K562 (cell line): ENCODE results near the gene FKBP1C. TPM values are rescaled to one million over a fixed set of nuclear protein-coding genes. Genes with fewer than 3 reads are reported as not detected.
A peak's percentile ranks its signal among the peaks of the same experiment; 100 is the strongest.

Experiments used
- ATAC-seq: fragments of 200-7000 bp; cut with Tn5 transposase; 3 replicates; pipeline ENCODE4 v1.9.1; 2020; ENCODE audit warnings: moderate library complexity
- BruUV-seq: library from RNA; stranded (reverse); fragments of 400-500 nt; replicated peaks from 2 replicates; lab custom pipeline; 2021; lab: Mats Ljungman, UMichigan
- CTCF ChIA-PET: fragments of 300-600 bp; formaldehyde crosslinking; extraction: SDS; loops from one replicate; lab custom pipeline; 2021; ENCODE audit warnings: low intra/inter-chr PET ratio; lab: Yijun Ruan, JAX
- POLR2A ChIA-PET: fragments of 300-600, 350-650 bp; sonication (Branson Sonifier 250); formaldehyde crosslinking; extraction: SDS; loops from one replicate; lab custom pipeline; 2021; ENCODE audit warnings: antibody characterized with exemption, inconsistent platforms; lab: Yijun Ruan, JAX
- DNase-seq, 4 experiments: peaks; one replicate each; pipeline versions ENCODE4 v3.0.0 to v3.0.0-alpha.2; 2011 to 2018; ENCODE audit warnings: low spot score in 3 of 4, mixed read lengths in 3 of 4; ENCODE audit errors: extremely low read depth in 1 of 4
- FAIRE-seq: peaks from 2 replicates; lab custom pipeline; 2011; peaks lifted over from hg19 to GRCh38; lab: Jason Lieb, UNC
- H2AFZ ChIP-seq: 2 replicates; pipeline ENCODE4 v1.6.0; 2011; ENCODE audit warnings: low read depth, low read length, control low read depth, inconsistent platforms
- H3K27ac ChIP-seq: fragments of 200-600 bp; 3 replicates; pipeline ENCODE4 v1.8.0; 2011; ENCODE audit warnings: low read depth, mild to moderate bottlenecking, control low read depth, inconsistent platforms, low read length, moderate library complexity, mixed read lengths; ENCODE audit errors: extremely low read depth
- H3K27me3 ChIP-seq, 2 experiments: fragments of 300-600 bp in 1 of 2; 2 replicates in 1 of 2; 3 replicates in 1 of 2; pipeline versions ENCODE4 v1.6.0 to v1.8.0; 2011; ENCODE audit warnings: inconsistent platforms in 2 of 2, low read length in 2 of 2, mild to moderate bottlenecking in 1 of 2, mixed read lengths in 1 of 2, moderate library complexity in 1 of 2; ENCODE audit not compliant: control insufficient read depth in 2 of 2, insufficient read depth in 2 of 2
- H3K36me3 ChIP-seq: fragments of 300-600 bp; 3 replicates; pipeline ENCODE4 v1.8.0; 2011; ENCODE audit warnings: mild to moderate bottlenecking, low read length, inconsistent platforms; ENCODE audit not compliant: control insufficient read depth, insufficient read depth
- H3K4me1 ChIP-seq, 2 experiments: fragments of 200-600 bp in 1 of 2; replicated peaks in 1 of 2; 2 replicates in 1 of 2; 3 replicates in 1 of 2; pipeline versions ENCODE4 v1.5.1 to v1.8.0; 2011; ENCODE audit warnings: inconsistent platforms in 2 of 2, low read length in 2 of 2, mild to moderate bottlenecking in 1 of 2, mixed read lengths in 1 of 2, moderate library complexity in 1 of 2; ENCODE audit not compliant: control insufficient read depth in 2 of 2, insufficient read depth in 2 of 2
- H3K4me2 ChIP-seq: 2 replicates; pipeline ENCODE4 v1.6.1; 2011; ENCODE audit warnings: low read length, control low read depth, inconsistent platforms, mixed read lengths; ENCODE audit not compliant: insufficient read depth
- H3K4me3 ChIP-seq: fragments of 200-600 bp; sonication (generic), shearing (Covaris generic); 2 replicates; pipeline ENCODE4 v1.5.1; 2016; ENCODE audit warnings: control low read depth, inconsistent platforms
- H3K79me2 ChIP-seq: fragments of 200-600 bp; 3 replicates; pipeline ENCODE4 v1.8.0; 2011; ENCODE audit warnings: low read length, inconsistent platforms; ENCODE audit not compliant: control insufficient read depth, insufficient read depth
- H3K9ac ChIP-seq, 2 experiments: 2 replicates each; pipeline versions ENCODE4 v1.6.0 to v1.6.1; 2011; ENCODE audit warnings: low read depth in 2 of 2, low read length in 2 of 2, control low read depth in 1 of 2, inconsistent platforms in 1 of 2, mild to moderate bottlenecking in 1 of 2, mixed read lengths in 1 of 2; ENCODE audit not compliant: insufficient read depth in 1 of 2
- H3K9me1 ChIP-seq: one replicate; pipeline ENCODE4 v1.6.0; 2011; ENCODE audit warnings: inconsistent platforms, mild to moderate bottlenecking, low read length, moderate library complexity; ENCODE audit not compliant: control insufficient read depth, insufficient read depth
- H3K9me3 ChIP-seq: replicated peaks from 2 replicates; pipeline ENCODE4 v1.5.1; 2011; ENCODE audit warnings: low read depth, low read length, inconsistent platforms; ENCODE audit not compliant: control insufficient read depth, insufficient read depth
- H4K20me1 ChIP-seq: replicated peaks from 2 replicates; pipeline ENCODE4 v1.6.1; 2011; ENCODE audit warnings: low read length, inconsistent platforms, mixed read lengths; ENCODE audit not compliant: control insufficient read depth, insufficient read depth
- ATF3 ChIP-seq, 2 experiments: fragments of 450-650 bp in 1 of 2; sonication (generic) in 1 of 2; formaldehyde crosslinking in 1 of 2; IDR thresholded peaks in 1 of 2; conservative IDR thresholded peaks in 1 of 2; 2 replicates each; pipeline versions ENCODE4 v1.6.1 to v1.8.1; 2016 to 2023; ENCODE audit warnings: mild to moderate bottlenecking in 2 of 2, moderate library complexity in 2 of 2, inconsistent platforms in 1 of 2, missing genetic modification reagents in 1 of 2
- ATF4 ChIP-seq: fragments of 450-650 bp; formaldehyde crosslinking; IDR thresholded peaks from 2 replicates; pipeline ENCODE4 v1.4.0; 2022; ENCODE audit warnings: mild to moderate bottlenecking, moderate library complexity
- BDP1 ChIP-seq: IDR thresholded peaks from 3 replicates; pipeline ENCODE4 v1.6.1; 2011; ENCODE audit not compliant: insufficient read length, insufficient read depth
- CBX3 ChIP-seq, 2 experiments: IDR thresholded peaks; 1 replicate in 1 of 2; 2 replicates in 1 of 2; pipeline ENCODE4 v1.6.1; 2012; ENCODE audit warnings: inconsistent platforms in 2 of 2, low read length in 2 of 2, borderline replicate concordance in 1 of 2, control low read depth in 1 of 2
- CEBPG ChIP-seq, 3 experiments: fragments of 200-800 bp in 1 of 3; sonication (Bioruptor generic) in 1 of 3; sonication (generic) in 1 of 3; formaldehyde crosslinking in 1 of 3; IDR thresholded peaks in 2 of 3; conservative IDR thresholded peaks in 1 of 3; 2 replicates each; pipeline versions ENCODE4 v1.6.1 to v1.8.0; 2016 to 2022; ENCODE audit warnings: missing compliant biosample characterization in 2 of 3, missing genetic modification characterization in 2 of 3, mild to moderate bottlenecking in 1 of 3, missing genetic modification reagents in 1 of 3
- CREBBP ChIP-seq: IDR thresholded peaks from one replicate; pipeline ENCODE4 v1.6.1; 2012; ENCODE audit warnings: low read depth, mild to moderate bottlenecking, control low read depth, inconsistent platforms, low read length
- FOXP4 ChIP-seq: sonication (generic); formaldehyde crosslinking; IDR thresholded peaks from 2 replicates; pipeline ENCODE4 v1.8.0; 2022; ENCODE audit warnings: mild to moderate bottlenecking, missing genetic modification reagents, borderline replicate concordance
- HMGXB4 ChIP-seq: sonication (generic); formaldehyde crosslinking; IDR thresholded peaks from 2 replicates; pipeline ENCODE4 v1.8.1; 2023; ENCODE audit warnings: mild to moderate bottlenecking, missing genetic modification reagents
- L3MBTL2 ChIP-seq: fragments of 450-650 bp; IDR thresholded peaks from 2 replicates; pipeline ENCODE4 v1.6.1; 2016; ENCODE audit warnings: mild to moderate bottlenecking, moderate library complexity
- SMARCC2 ChIP-seq: fragments of 450-650 bp; IDR thresholded peaks from 2 replicates; pipeline ENCODE4 v1.6.1; 2017; ENCODE audit warnings: antibody characterized with exemption, moderate library complexity, mild to moderate bottlenecking, low read depth
- ZBTB43 ChIP-seq: sonication (generic); formaldehyde crosslinking; IDR thresholded peaks from 2 replicates; pipeline ENCODE4 v1.8.0; 2023; ENCODE audit warnings: mild to moderate bottlenecking, missing genetic modification reagents
- ZFP1 ChIP-seq: fragments of 450-650 bp; formaldehyde crosslinking; IDR thresholded peaks from 2 replicates; pipeline ENCODE4 v1.4.0; 2020; ENCODE audit warnings: mild to moderate bottlenecking, mixed read lengths
- ZNF780A ChIP-seq: fragments of 250-450 bp; sonication (Bioruptor Pico); IDR thresholded peaks from 2 replicates; pipeline ENCODE4 v1.5.0; 2021; ENCODE audit warnings: mild to moderate bottlenecking
- WGBS: fragments of 100-300 bp; shearing (Covaris generic); methylation state at CpG from one replicate; pipeline ENCODE4 v1.1.6; 2016; ENCODE audit warnings: low coverage, mixed read lengths; ENCODE audit not compliant: insufficient coverage; ENCODE audit errors: missing lambda C conversion rate; 5-methylcytosine and 5-hydroxymethylcytosine counted together
- in situ Hi-C: fragments of 300-500 bp; cut with MboI; formaldehyde crosslinking; loops from 4 replicates; pipeline ENCODE4 v1.15.0; 2018; ENCODE audit warnings: inconsistent platforms, mixed read lengths
- intact Hi-C: fragments of 100-400 bp; cut with micrococcal nuclease; formaldehyde crosslinking; loops from 2 replicates; pipeline ENCODE4 v1.14.2; 2022
- polyA plus RNA-seq, 8 experiments: library from polyadenylated mRNA; depleted of rRNA in 4 of 8; stranded (reverse) in 5 of 8; unstranded in 3 of 8; fragments of >200 nt; fragmentation: Nextera tagmentation in 2 of 8; fragmentation: Illumina TruSeq in 1 of 8; extraction: Ambion mirVana in 2 of 8; extraction: Trizol in 1 of 8; gene quantifications; 2 replicates each; pipeline versions ENCODE4 v1.2.1 to v1.2.3, GENCODE V29; 2011 to 2014; ENCODE audit warnings: inconsistent platforms in 1 of 8, missing spikeins in 1 of 8
- total RNA-seq, 7 experiments: library from RNA; depleted of rRNA in 6 of 7; stranded (reverse); fragments of >200 nt in 6 of 7; fragmentation: Illumina TruSeq in 2 of 7; extraction: Trizol in 2 of 7; gene quantifications; 2 replicates each; pipeline versions ENCODE4 v1.2.1 to v1.2.3, GENCODE V29; 2011 to 2021; ENCODE audit warnings: low replicate concordance in 1 of 7

FKBP1C gene
- total and polyA plus RNA-seq, 9 of the 15 experiments (the other 6 are each of a cell fraction or from before 2014, with no cell fraction given), result 0.14 to 1.4 (median 0.28) TPM; not detected in 2

- no peak for TF ChIP-seq SMARCC2
- no peak for TF ChIP-seq ZNF780A (CRISPR knock-in tag)
- no peak for TF ChIP-seq ZFP1 (CRISPR knock-in tag)
Observed at GRCh38 chr6:63236398-63236817, 25.1 kb downstream of the FKBP1C start (continued).

GRCh38 chr6:63245420-63245819, 34.2 kb downstream of the FKBP1C start:
- no peak overlapping the region for H3K4me2 ChIP-seq
- WGBS, result 0% methylated on average over 2 of the region's 2 CpGs
- no peaks in the 10 kb centered on the region for H3K36me3 ChIP-seq
- in situ Hi-C loops, result no loop called here
- H3K9ac ChIP-seq, result no peak overlapping the region
- H3K9me1 ChIP-seq, result no peaks in the 10 kb centered on the region
- H3K9me3 ChIP-seq, result no peaks in the 10 kb centered on the region
- intact Hi-C loops, result no loop called here
- ATAC-seq (no peak), FAIRE-seq (no peak), DNase-seq (no peak)
- no TSS peak for BruUV-seq
- H2AFZ ChIP-seq, result no peak overlapping the region
- H3K4me1 ChIP-seq, result no peaks in the 10 kb centered on the region
- H3K27me3 ChIP-seq, result no peaks in the 10 kb centered on the region
- H3K27ac ChIP-seq, result no peak overlapping the region
- H3K4me3 ChIP-seq, result no peak overlapping the region
- CTCF ChIA-PET, result no interaction called here
- no peaks in the 10 kb centered on the region for H3K79me2 ChIP-seq
- no peaks in the 10 kb centered on the region for H4K20me1 ChIP-seq
- POLR2A ChIA-PET, result no interaction called here
- TF ChIP-seq CBX3 (IDR thresholded peaks at IDR 0.05; ENCODE audit: borderline replicate concordance in 1 of 2, low read length in 2 of 2) (no peak), ATF3 (IDR thresholded peaks at IDR 0.05) (peak; percentile 40; the same call in 1 of the 2 replicates), ATF3 (CRISPR knock-in tag; conservative IDR thresholded peaks at IDR 0.05) (no peak), ZBTB43 (CRISPR knock-in tag) (no peak), L3MBTL2 (no peak), HMGXB4 (CRISPR knock-in tag) (no peak), FOXP4 (CRISPR knock-in tag) (no peak), CEBPG (CRISPR knock-in tag; IDR thresholded peaks at IDR 0.05) (no peak), CEBPG (tag; conservative IDR thresholded peaks at IDR 0.05 in 1 of 2, IDR thresholded peaks at IDR 0.05 in 1 of 2) (peak in 1 of 2 experiments; percentile 75; a peak in 2 of 4 replicates), BDP1 (no peak), CREBBP (no peak), ATF4 (CRISPR knock-in tag) (0 out of 2 replicates have a peak, but pooled peaks have one; percentile 30)
